Measurements from ENCODE around the gene SEZ6. TPM values are rescaled to one million over a fixed set of nuclear protein-coding genes. Genes with fewer than 3 reads are reported as not detected.

SEZ6 gene
- total and polyA plus RNA-seq, 2 donors (not counting 1 experiment from before 2014, with no cell fraction given): not detected

GRCh38 chr17:28940142-28940541 is 65.7 kb downstream of the SEZ6 start:
- Histone ChIP-seq H2AFZ (ENCODE audit: insufficient read depth, low read depth, low read length, poor library complexity, severe bottlenecking) (no peak overlapping the region), H3K36me3 (replicated peaks in 1 of 2; ENCODE audit: control extremely low read depth in 1 of 2, control insufficient read depth in 1 of 2, extremely low read depth in 1 of 2, insufficient read depth in 2 of 2, low read length in 1 of 2) (peaks cover 0 to 20% of the 10 kb centered on the region in 2 experiments), H3K4me2 (replicated peaks; ENCODE audit: low read depth, low read length, poor library complexity, severe bottlenecking) (peak overlapping the region; percentile 10), H4K20me1 (ENCODE audit: control insufficient read depth, insufficient read depth, low read length, poor library complexity, severe bottlenecking) (peaks cover 90% of the 10 kb centered on the region), H3K27me3 (replicated peaks in 1 of 4; ENCODE audit: control extremely low read depth in 1 of 4, control insufficient read depth in 3 of 4, insufficient read depth in 4 of 4, low read length in 3 of 4) (no peaks in the 10 kb centered on the region), H3K9me3 (ENCODE audit: control extremely low read depth in 1 of 3, control insufficient read depth in 2 of 3, insufficient read depth in 1 of 3, low read length in 2 of 3) (no peaks in the 10 kb centered on the region), H3K9ac (ENCODE audit: low read length) (no peak overlapping the region), H3K4me3 (ENCODE audit: control extremely low read depth in 1 of 5, extremely low read depth in 1 of 5, insufficient read depth in 1 of 5, low read depth in 2 of 5, low read length in 4 of 5) (no peak overlapping the region), H3K79me2 (ENCODE audit: control insufficient read depth, insufficient read depth, low read length) (peaks cover 100% of the 10 kb centered on the region), H3K4me1 (ENCODE audit: control insufficient read depth in 2 of 2, insufficient read depth in 2 of 2, low read length in 2 of 2) (peaks cover 32 to 44% of the 10 kb centered on the region in 2 donors), H3K27ac (ENCODE audit: low read length in 2 of 2) (no peak overlapping the region)
- Mint-ChIP-seq H3K4me1 (peaks cover 80% of the 10 kb centered on the region), H3K27ac (no peak overlapping the region), H3K9me3 (ENCODE audit: insufficient read depth) (no peaks in the 10 kb centered on the region), H3K27me3 (no peaks in the 10 kb centered on the region), H3K4me3 (peak overlapping the region; percentile 2)
- POLR2A ChIA-PET: interaction anchor here (0.9 kb wide), 1 partner anchor 9 kb away, joined by 3 read pairs; no protein-coding TSS in a partner anchor
- CTCF ChIA-PET: interaction anchor here (0.9 to 2.1 kb wide), 2 partner anchors 24 to 176 kb away, joined by 3 to 6 read pairs; no protein-coding TSS in a partner anchor
- ATAC-seq (ENCODE audit: low read depth): no peak
- TF ChIP-seq EZH2 (IDR thresholded peaks at IDR 0.05; ENCODE audit: borderline replicate concordance, insufficient read depth, low read depth, low read length, poor library complexity, severe bottlenecking) (no peak), CTCF (IDR thresholded peaks at IDR 0.05) (no peak)
- no peak for DNase-seq
- intact Hi-C loops (cut with micrococcal nuclease): no loop called here
- WGBS (ENCODE audit: insufficient coverage): no CpG with 5 or more reads among the region's 3 CpGs

DNA sequence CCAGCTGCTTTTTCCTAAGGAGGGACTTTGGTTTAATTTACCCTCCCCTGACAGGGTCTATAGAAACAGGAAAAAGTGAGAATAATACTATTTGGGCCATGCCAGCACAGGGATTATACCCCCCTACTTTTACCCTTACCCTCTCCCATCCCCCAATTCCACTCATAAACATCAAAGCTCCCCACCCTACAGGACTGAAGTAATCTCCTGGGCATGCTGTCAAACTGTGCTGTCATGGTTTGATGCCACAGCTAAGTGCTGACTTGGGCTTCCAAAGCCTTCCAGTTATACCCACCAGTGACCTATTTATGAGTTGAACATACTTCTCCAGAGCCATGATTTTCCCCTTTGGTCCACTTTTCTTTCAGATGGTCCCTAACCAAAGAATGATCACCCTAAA is 67.3 kb downstream of the SEZ6 start:
- no peaks in the 10 kb centered on the region for H3K9me3 Mint-ChIP-seq (ENCODE audit: insufficient read depth)
- no peaks in the 10 kb centered on the region for H3K27me3 ChIP-seq (replicated peaks in 1 of 4; ENCODE audit: control extremely low read depth in 1 of 4, control insufficient read depth in 3 of 4, insufficient read depth in 4 of 4, low read length in 3 of 4)
- no peaks in the 10 kb centered on the region for H3K9me3 ChIP-seq (ENCODE audit: control extremely low read depth in 1 of 3, control insufficient read depth in 2 of 3, insufficient read depth in 1 of 3, low read length in 2 of 3)
- peaks cover 0 to 18% of the 10 kb centered on the region in 2 experiments for H3K36me3 ChIP-seq (replicated peaks in 1 of 2; ENCODE audit: control extremely low read depth in 1 of 2, control insufficient read depth in 1 of 2, extremely low read depth in 1 of 2, insufficient read depth in 2 of 2, low read length in 1 of 2)
- peaks cover 75% of the 10 kb centered on the region for H3K4me1 Mint-ChIP-seq
- H3K4me3 Mint-ChIP-seq: no peak overlapping the region
- H3K27ac ChIP-seq (ENCODE audit: low read length in 2 of 2): no peak overlapping the region
- DNase-seq (no peak), ATAC-seq (ENCODE audit: low read depth) (no peak)
- peaks cover 27 to 35% of the 10 kb centered on the region in 2 donors for H3K4me1 ChIP-seq (ENCODE audit: control insufficient read depth in 2 of 2, insufficient read depth in 2 of 2, low read length in 2 of 2)
- peaks cover 92% of the 10 kb centered on the region for H4K20me1 ChIP-seq (ENCODE audit: control insufficient read depth, insufficient read depth, low read length, poor library complexity, severe bottlenecking)
- intact Hi-C loops (cut with micrococcal nuclease): no loop called here
- CTCF ChIA-PET: interaction anchor here (1.4 to 2.0 kb wide), 2 partner anchors 22 to 179 kb away, joined by 3 to 9 read pairs; no protein-coding TSS in a partner anchor
- no peak overlapping the region for H3K9ac ChIP-seq (ENCODE audit: low read length)
- H3K79me2 ChIP-seq (ENCODE audit: control insufficient read depth, insufficient read depth, low read length): peaks cover 100% of the 10 kb centered on the region
- no peak overlapping the region for H3K4me3 ChIP-seq (ENCODE audit: control extremely low read depth in 1 of 5, extremely low read depth in 1 of 5, insufficient read depth in 1 of 5, low read depth in 2 of 5, low read length in 4 of 5)
- no peak overlapping the region for H3K27ac Mint-ChIP-seq
- H2AFZ ChIP-seq (ENCODE audit: insufficient read depth, low read depth, low read length, poor library complexity, severe bottlenecking): no peak overlapping the region
- POLR2A ChIA-PET: no interaction called here
- TF ChIP-seq EZH2 (IDR thresholded peaks at IDR 0.05; ENCODE audit: borderline replicate concordance, insufficient read depth, low read depth, low read length, poor library complexity, severe bottlenecking): no peak
- no peak for TF ChIP-seq CTCF (IDR thresholded peaks at IDR 0.05)
- no peak overlapping the region for H3K4me2 ChIP-seq (replicated peaks; ENCODE audit: low read depth, low read length, poor library complexity, severe bottlenecking)
- H3K27me3 Mint-ChIP-seq: no peaks in the 10 kb centered on the region
